HepG2 (cell line): ENCODE results near the gene ARHGEF10L. TPM values are rescaled to one million over a fixed set of nuclear protein-coding genes. Genes with fewer than 3 reads are reported as not detected.

Source experiments
- CCAR2 ChIP-seq: fragments of 200-400 bp; formaldehyde crosslinking; optimal IDR thresholded peaks from 2 replicates; pipeline ENCODE3; 2018; ENCODE audit warnings: low read depth, mild to moderate bottlenecking, low read length, moderate library complexity
- CHD2 ChIP-seq: IDR thresholded peaks from 2 replicates; pipeline ENCODE4 v1.6.1; 2011; ENCODE audit warnings: low read depth, low read length, improper control_type of control experiment
- CREM ChIP-seq, 2 experiments: sonication (generic) in 1 of 2; formaldehyde crosslinking in 1 of 2; IDR thresholded peaks; 2 replicates each; pipeline versions ENCODE4 v1.4.0 to v1.6.1; 2016 to 2020; ENCODE audit warnings: antibody characterized with exemption in 1 of 2, mild to moderate bottlenecking in 1 of 2, missing genetic modification reagents in 1 of 2
- CTCF ChIP-seq: sonication (generic); formaldehyde crosslinking; IDR thresholded peaks from 2 replicates; pipeline ENCODE4 v1.5.0; 2020; ENCODE audit warnings: mild to moderate bottlenecking, missing genetic modification reagents, moderate library complexity
- DNMT1 ChIP-seq: sonication (generic); formaldehyde crosslinking; IDR thresholded peaks from 2 replicates; pipeline ENCODE4 v1.5.1; 2020; ENCODE audit warnings: mild to moderate bottlenecking, missing genetic modification reagents
- DZIP1 ChIP-seq: sonication (generic); formaldehyde crosslinking; IDR thresholded peaks from 2 replicates; pipeline ENCODE4 v1.5.0; 2020; ENCODE audit warnings: mild to moderate bottlenecking, missing genetic modification reagents
- FOXC1 ChIP-seq: sonication (generic); formaldehyde crosslinking; IDR thresholded peaks from 2 replicates; pipeline ENCODE4 v1.8.0; 2022; ENCODE audit warnings: mild to moderate bottlenecking, missing genetic modification reagents, borderline replicate concordance
- FOXK2 ChIP-seq: fragments of 450-650 bp; IDR thresholded peaks from 2 replicates; pipeline ENCODE4 v1.6.1; 2016
- HOXA7 ChIP-seq: sonication (generic); formaldehyde crosslinking; IDR thresholded peaks from 2 replicates; pipeline ENCODE4 v1.8.1; 2022; ENCODE audit warnings: mild to moderate bottlenecking, missing genetic modification reagents, moderate library complexity
- NR3C1 ChIP-seq: sonication (generic); formaldehyde crosslinking; IDR thresholded peaks from 2 replicates; pipeline ENCODE4 v1.4.0; 2020; ENCODE audit warnings: missing genetic modification reagents
- PCBP2 ChIP-seq: fragments of 200-400 bp; formaldehyde crosslinking; optimal IDR thresholded peaks from 2 replicates; pipeline ENCODE3; 2018; ENCODE audit warnings: low read length, low read depth; ENCODE audit not compliant: poor library complexity, severe bottlenecking
- TAF15 ChIP-seq: fragments of 200-400 bp; formaldehyde crosslinking; IDR thresholded peaks from one replicate; pipeline ENCODE4 v1.6.1; 2018; ENCODE audit warnings: mild to moderate bottlenecking, low read depth, low read length; ENCODE audit not compliant: poor library complexity, severe bottlenecking
- TBX2 ChIP-seq: sonication (generic); formaldehyde crosslinking; IDR thresholded peaks from 2 replicates; pipeline ENCODE4 v1.5.0; 2020; ENCODE audit warnings: missing genetic modification reagents, mild to moderate bottlenecking, borderline replicate concordance
- ZMYM2 ChIP-seq: sonication (generic); formaldehyde crosslinking; IDR thresholded peaks from 2 replicates; pipeline ENCODE4 v1.8.0; 2022; ENCODE audit warnings: mild to moderate bottlenecking, missing genetic modification reagents
- ZNF101 ChIP-seq: sonication (generic); formaldehyde crosslinking; IDR thresholded peaks from 2 replicates; pipeline ENCODE4 v1.4.0; 2020; ENCODE audit warnings: mild to moderate bottlenecking, low read depth, missing genetic modification reagents, borderline replicate concordance
- ZNF17 ChIP-seq: sonication (generic); formaldehyde crosslinking; IDR thresholded peaks from 2 replicates; pipeline ENCODE4 v1.5.0; 2020; ENCODE audit warnings: mild to moderate bottlenecking, missing genetic modification reagents
- ZNF205 ChIP-seq: IDR thresholded peaks from 2 replicates; pipeline ENCODE4 v1.6.1; 2018; ENCODE audit warnings: missing biosample characterization, missing genetic modification reagents
- ZNF33B ChIP-seq: sonication (generic); formaldehyde crosslinking; IDR thresholded peaks from 2 replicates; pipeline ENCODE4 v1.5.1; 2020; ENCODE audit warnings: mild to moderate bottlenecking, missing genetic modification reagents
- ZNF567 ChIP-seq: sonication (generic); formaldehyde crosslinking; IDR thresholded peaks from 2 replicates; pipeline ENCODE4 v1.8.1; 2023; ENCODE audit warnings: mild to moderate bottlenecking, missing genetic modification reagents, borderline replicate concordance
- ZNF577 ChIP-seq: sonication (generic); formaldehyde crosslinking; IDR thresholded peaks from 2 replicates; pipeline ENCODE4 v1.4.0; 2020; ENCODE audit warnings: mild to moderate bottlenecking, low read depth, missing genetic modification reagents, borderline replicate concordance
- ZNF724P ChIP-seq: sonication (generic); formaldehyde crosslinking; IDR thresholded peaks from 2 replicates; pipeline ENCODE4 v1.8.0; 2022; ENCODE audit warnings: missing genetic modification reagents, borderline replicate concordance
- ZNF775 ChIP-seq: sonication (generic); formaldehyde crosslinking; IDR thresholded peaks from 2 replicates; pipeline ENCODE4 v1.4.0; 2020; ENCODE audit warnings: missing genetic modification reagents, mild to moderate bottlenecking, moderate library complexity, borderline replicate concordance
- polyA plus RNA-seq, 8 experiments: library from polyadenylated mRNA; depleted of rRNA in 3 of 8; stranded (reverse) in 7 of 8; unstranded in 1 of 8; fragments of >200 nt; fragmentation: Illumina TruSeq in 4 of 8; extraction: Trizol in 4 of 8; gene quantifications; 2 replicates each; pipeline versions ENCODE4 v1.2.1 to v1.2.3, GENCODE V29; 2011 to 2016; ENCODE audit warnings: low read depth in 4 of 8, missing spikeins in 1 of 8, mixed read lengths in 1 of 8; ENCODE audit not compliant: insufficient read depth in 1 of 8
- total RNA-seq, 5 experiments: library from RNA; depleted of rRNA; stranded (reverse); fragments of >200 nt; fragmentation: Illumina TruSeq; extraction: Trizol; gene quantifications; 2 replicates each; pipeline ENCODE4 v1.2.3, GENCODE V29; 2016; ENCODE audit warnings: low read depth in 1 of 5
- TF ChIP-seq, protein P1 (sequence below): sonication (generic); formaldehyde crosslinking; IDR thresholded peaks from 2 replicates; pipeline ENCODE4 v1.4.0; 2020; ENCODE audit warnings: missing genetic modification reagents; ENCODE audit errors: not compliant biosample characterization
- TF ChIP-seq, protein P2 (sequence below): fragments of 450-650 bp; IDR thresholded peaks from 2 replicates; pipeline ENCODE4 v1.6.1; 2016

ARHGEF10L gene
- total and polyA plus RNA-seq, 2 of the 13 experiments (the other 11 are each of a cell fraction or from before 2014, with no cell fraction given): 46.5 to 78.3 TPM

DNA sequence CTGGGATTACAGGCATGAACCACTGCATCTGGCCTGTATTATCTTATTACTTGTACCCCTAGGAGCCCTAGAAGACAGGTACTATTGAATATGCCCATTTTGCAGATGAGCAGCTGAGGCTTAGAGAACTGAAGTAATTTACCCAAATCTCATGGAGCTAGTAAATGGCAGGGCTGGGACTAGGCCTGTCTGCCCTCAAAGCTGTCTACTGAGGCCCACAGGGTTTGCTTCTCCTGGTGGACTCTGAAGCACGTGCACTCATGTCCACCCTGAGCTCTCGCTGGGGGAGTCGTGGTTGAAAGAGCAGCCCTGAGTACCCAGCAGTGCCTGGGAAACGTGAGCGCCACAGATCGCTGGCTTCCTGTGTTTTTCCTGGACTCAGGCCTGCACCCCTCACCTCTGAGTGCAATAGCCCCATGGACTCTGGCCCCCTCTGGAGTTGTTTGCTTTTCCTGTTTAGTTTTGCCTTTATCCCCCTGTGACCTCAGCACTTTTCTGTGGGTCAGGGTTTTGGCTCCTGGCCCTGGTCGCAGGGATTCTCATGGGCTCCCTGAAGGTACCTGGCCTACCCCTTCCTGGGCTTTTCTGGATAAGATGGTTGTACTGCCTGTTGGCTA is 52.4 kb downstream of the ARHGEF10L start (continued):
- TF ChIP-seq HOXA7 (CRISPR knock-in tag) (no peak), TAF15 (no peak), TBX2 (CRISPR knock-in tag) (peak; percentile 98), NR3C1 (CRISPR knock-in tag) (no peak), ZMYM2 (CRISPR knock-in tag) (peak; percentile 95), FOXK2 (peak; percentile 76; the same call in 1 of the 2 replicates), ZNF205 (CRISPR knock-in tag) (peak; percentile 99), DNMT1 (CRISPR knock-in tag) (no peak), PCBP2 (no peak), CREM (IDR thresholded peaks at IDR 0.05) (peak; percentile 74), CREM (CRISPR knock-in tag; IDR thresholded peaks at IDR 0.05) (no peak), ZNF775 (CRISPR knock-in tag) (no peak), ZNF567 (CRISPR knock-in tag) (no peak), CTCF (CRISPR knock-in tag) (peak; percentile 65), ZNF17 (CRISPR knock-in tag) (peak; percentile 90; the same call in 1 of the 2 replicates), ZNF33B (peak; percentile 93; the same call in 1 of the 2 replicates), CCAR2 (no peak), DZIP1 (CRISPR knock-in tag) (no peak), ZNF101 (CRISPR knock-in tag) (no peak), ZNF724P (peak; percentile 83; the same call in 1 of the 2 replicates), CHD2 (no peak), FOXC1 (peak; percentile 97), ZNF577 (CRISPR knock-in tag) (no peak)
- TF ChIP-seq, protein P1, sequence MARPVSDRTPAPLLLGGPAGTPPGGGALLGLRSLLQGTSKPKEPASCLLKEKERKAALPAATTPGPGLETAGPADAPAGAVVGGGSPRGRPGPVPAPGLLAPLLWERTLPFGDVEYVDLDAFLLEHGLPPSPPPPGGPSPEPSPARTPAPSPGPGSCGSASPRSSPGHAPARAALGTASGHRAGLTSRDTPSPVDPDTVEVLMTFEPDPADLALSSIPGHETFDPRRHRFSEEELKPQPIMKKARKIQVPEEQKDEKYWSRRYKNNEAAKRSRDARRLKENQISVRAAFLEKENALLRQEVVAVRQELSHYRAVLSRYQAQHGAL (CRISPR knock-in tag): no peak
- TF ChIP-seq, protein P2, sequence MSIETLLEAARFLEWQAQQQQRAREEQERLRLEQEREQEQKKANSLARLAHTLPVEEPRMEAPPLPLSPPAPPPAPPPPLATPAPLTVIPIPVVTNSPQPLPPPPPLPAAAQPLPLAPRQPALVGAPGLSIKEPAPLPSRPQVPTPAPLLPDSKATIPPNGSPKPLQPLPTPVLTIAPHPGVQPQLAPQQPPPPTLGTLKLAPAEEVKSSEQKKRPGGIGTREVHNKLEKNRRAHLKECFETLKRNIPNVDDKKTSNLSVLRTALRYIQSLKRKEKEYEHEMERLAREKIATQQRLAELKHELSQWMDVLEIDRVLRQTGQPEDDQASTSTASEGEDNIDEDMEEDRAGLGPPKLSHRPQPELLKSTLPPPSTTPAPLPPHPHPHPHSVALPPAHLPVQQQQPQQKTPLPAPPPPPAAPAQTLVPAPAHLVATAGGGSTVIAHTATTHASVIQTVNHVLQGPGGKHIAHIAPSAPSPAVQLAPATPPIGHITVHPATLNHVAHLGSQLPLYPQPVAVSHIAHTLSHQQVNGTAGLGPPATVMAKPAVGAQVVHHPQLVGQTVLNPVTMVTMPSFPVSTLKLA: peak; percentile 80
